Osteoblast (primary cell): ENCODE measurements around the gene EPB41. TPM values are rescaled to one million over a fixed set of nuclear protein-coding genes. Genes with fewer than 3 reads are reported as not detected.

Experiments used
- DNase-seq: peaks from one replicate; pipeline ENCODE4 v3.0.0; 2011; ENCODE audit warnings: low spot score, mixed read lengths; ENCODE audit not compliant: insufficient read length; ENCODE audit errors: missing footprints
- H2AFZ ChIP-seq: 2 replicates; pipeline ENCODE4 v1.6.0; 2011; ENCODE audit warnings: mild to moderate bottlenecking, low read length
- H3K27ac ChIP-seq: 2 replicates; pipeline ENCODE4 v1.5.1; 2011; ENCODE audit warnings: mild to moderate bottlenecking, low read depth, low read length, moderate library complexity
- H3K27me3 ChIP-seq: 2 replicates; pipeline ENCODE4 v1.6.0; 2012; ENCODE audit warnings: mild to moderate bottlenecking, control low read depth, inconsistent platforms, low read length, moderate library complexity; ENCODE audit not compliant: insufficient read depth
- H3K36me3 ChIP-seq: 2 replicates; pipeline ENCODE4 v1.5.1; 2011; ENCODE audit warnings: mild to moderate bottlenecking, low read length, control low read depth, moderate library complexity; ENCODE audit not compliant: insufficient read depth
- H3K4me1 ChIP-seq: 2 replicates; pipeline ENCODE4 v1.5.1; 2011; ENCODE audit warnings: mild to moderate bottlenecking, low read length, control low read depth, moderate library complexity; ENCODE audit not compliant: insufficient read depth
- H3K4me2 ChIP-seq: 2 replicates; pipeline ENCODE4 v1.6.0; 2011; ENCODE audit warnings: mild to moderate bottlenecking, low read length; ENCODE audit not compliant: insufficient read depth
- H3K4me3 ChIP-seq: fragments of 200-600 bp; sonication (generic); 3 replicates; pipeline ENCODE4 v1.5.1; 2012; ENCODE audit warnings: mild to moderate bottlenecking, low read length, inconsistent platforms; ENCODE audit not compliant: insufficient read depth
- H3K79me2 ChIP-seq: 2 replicates; pipeline ENCODE4 v1.6.0; 2012; ENCODE audit warnings: mild to moderate bottlenecking, low read length, control low read depth, inconsistent platforms; ENCODE audit not compliant: insufficient read depth
- H3K9me3 ChIP-seq: 2 replicates; pipeline ENCODE4 v1.5.1; 2011; ENCODE audit warnings: low read depth, low read length, control low read depth
- H4K20me1 ChIP-seq: 2 replicates; pipeline ENCODE4 v1.6.0; 2012; ENCODE audit warnings: mild to moderate bottlenecking, low read length, control low read depth; ENCODE audit not compliant: insufficient read depth
- total RNA-seq: library from RNA; depleted of rRNA; stranded (reverse); fragments of >200 nt; gene quantifications from 2 replicates; pipeline ENCODE4 v1.2.3, GENCODE V29; 2012
- TF ChIP-seq, protein P1 (sequence below): IDR thresholded peaks from 2 replicates; pipeline ENCODE4 v1.5.1; 2011; ENCODE audit warnings: mild to moderate bottlenecking, low read depth, low read length, moderate library complexity; ENCODE audit errors: extremely low read depth

Gene EPB41
- total RNA-seq, 1 donor: 20.6 TPM

DNA sequence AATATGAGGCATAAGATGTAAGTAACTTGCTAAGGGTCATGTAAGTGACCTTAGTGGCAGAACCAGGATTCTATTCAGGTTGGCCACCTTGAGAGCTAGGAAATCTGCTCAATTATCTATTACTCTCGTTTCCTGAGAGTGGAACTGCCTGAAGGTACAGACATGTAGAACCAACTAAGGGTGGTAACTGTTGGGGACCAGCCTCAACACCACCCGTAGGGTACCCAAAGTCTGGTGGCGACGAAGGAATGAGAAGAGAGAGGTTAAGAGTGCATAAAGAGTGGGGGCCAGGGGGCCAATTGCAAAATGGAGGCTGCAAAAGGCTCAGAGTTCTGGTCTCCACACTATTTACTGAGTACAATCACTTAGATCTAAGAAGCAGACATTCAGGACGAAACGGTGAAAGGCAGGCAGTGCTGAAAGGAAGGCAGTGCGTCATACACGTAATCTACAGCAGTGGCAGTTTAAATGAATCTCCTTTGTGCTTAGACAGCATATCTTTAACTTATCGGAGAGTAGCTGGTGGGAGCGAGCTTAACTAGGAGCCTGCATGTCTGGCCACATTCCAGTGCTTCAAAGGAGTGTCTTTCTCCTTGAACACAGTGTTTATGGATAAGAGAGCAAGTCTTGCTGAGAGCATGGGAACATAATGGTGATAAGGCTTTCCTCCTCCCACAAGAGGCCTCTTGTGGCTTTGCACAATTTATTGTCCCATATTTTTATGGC, 242.3 kb downstream of the EPB41 start:
- H2AFZ ChIP-seq: no peak overlapping the region
- no peak overlapping the region for H3K27ac ChIP-seq
- peaks cover 77% of the 10 kb centered on the region for H3K79me2 ChIP-seq
- peaks cover 90% of the 10 kb centered on the region for H3K36me3 ChIP-seq
- no peaks in the 10 kb centered on the region for H3K27me3 ChIP-seq
- peaks cover 23% of the 10 kb centered on the region for H4K20me1 ChIP-seq
- no peaks in the 10 kb centered on the region for H3K4me1 ChIP-seq
- H3K4me2 ChIP-seq: no peak overlapping the region
- TF ChIP-seq, protein P1, sequence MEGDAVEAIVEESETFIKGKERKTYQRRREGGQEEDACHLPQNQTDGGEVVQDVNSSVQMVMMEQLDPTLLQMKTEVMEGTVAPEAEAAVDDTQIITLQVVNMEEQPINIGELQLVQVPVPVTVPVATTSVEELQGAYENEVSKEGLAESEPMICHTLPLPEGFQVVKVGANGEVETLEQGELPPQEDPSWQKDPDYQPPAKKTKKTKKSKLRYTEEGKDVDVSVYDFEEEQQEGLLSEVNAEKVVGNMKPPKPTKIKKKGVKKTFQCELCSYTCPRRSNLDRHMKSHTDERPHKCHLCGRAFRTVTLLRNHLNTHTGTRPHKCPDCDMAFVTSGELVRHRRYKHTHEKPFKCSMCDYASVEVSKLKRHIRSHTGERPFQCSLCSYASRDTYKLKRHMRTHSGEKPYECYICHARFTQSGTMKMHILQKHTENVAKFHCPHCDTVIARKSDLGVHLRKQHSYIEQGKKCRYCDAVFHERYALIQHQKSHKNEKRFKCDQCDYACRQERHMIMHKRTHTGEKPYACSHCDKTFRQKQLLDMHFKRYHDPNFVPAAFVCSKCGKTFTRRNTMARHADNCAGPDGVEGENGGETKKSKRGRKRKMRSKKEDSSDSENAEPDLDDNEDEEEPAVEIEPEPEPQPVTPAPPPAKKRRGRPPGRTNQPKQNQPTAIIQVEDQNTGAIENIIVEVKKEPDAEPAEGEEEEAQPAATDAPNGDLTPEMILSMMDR: no peak
- no peaks in the 10 kb centered on the region for H3K9me3 ChIP-seq
- DNase-seq: no peak
- H3K4me3 ChIP-seq: no peak overlapping the region

DNA sequence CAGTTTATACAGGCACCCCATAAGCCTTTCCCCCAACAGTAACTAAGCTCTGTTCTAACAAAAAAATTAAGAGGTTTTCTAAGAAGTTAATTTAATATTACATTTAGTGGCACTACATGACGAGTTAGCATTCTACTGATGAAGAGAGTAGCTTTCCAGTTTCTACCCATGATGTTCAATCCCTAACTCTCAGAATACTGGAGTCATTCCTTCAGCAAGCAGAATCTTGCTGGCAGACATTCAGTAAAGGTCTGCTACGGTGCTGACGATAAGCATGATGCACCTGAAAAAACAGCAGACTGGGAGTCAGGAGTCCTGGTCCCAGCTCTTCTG, 242.9 kb downstream of the EPB41 start:
- H3K4me1 ChIP-seq: no peaks in the 10 kb centered on the region
- no peak overlapping the region for H3K4me3 ChIP-seq
- no peak for DNase-seq
- TF ChIP-seq, protein P1: no peak
- peaks cover 78% of the 10 kb centered on the region for H3K79me2 ChIP-seq
- no peak overlapping the region for H3K4me2 ChIP-seq
- H3K27ac ChIP-seq: no peak overlapping the region
- no peaks in the 10 kb centered on the region for H3K9me3 ChIP-seq
- H3K36me3 ChIP-seq: peaks cover 89% of the 10 kb centered on the region
- peaks cover 24% of the 10 kb centered on the region for H4K20me1 ChIP-seq
- no peaks in the 10 kb centered on the region for H3K27me3 ChIP-seq
- no peak overlapping the region for H2AFZ ChIP-seq

DNA sequence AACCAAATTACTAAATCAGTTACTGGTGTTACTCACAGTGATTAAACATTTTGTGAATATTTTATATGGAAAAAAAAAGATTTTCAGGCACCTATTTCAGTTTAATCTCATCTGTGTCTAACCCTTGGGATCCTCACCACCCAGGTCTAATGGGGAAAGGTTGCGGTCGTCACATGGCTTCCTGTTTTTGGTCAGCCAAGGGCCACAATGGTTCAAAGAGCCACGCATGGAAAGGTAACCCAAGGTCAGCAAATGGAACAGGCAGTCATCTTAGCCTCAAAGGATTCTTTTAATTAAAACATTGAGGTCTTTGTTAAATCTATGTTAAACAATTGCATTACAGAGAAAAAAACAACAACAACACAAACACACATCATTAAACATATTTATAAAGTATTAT, 245.4 kb downstream of the EPB41 start:
- H3K27ac ChIP-seq: no peak overlapping the region
- H3K4me2 ChIP-seq: no peak overlapping the region
- no peak overlapping the region for H3K4me3 ChIP-seq
- peaks cover 87% of the 10 kb centered on the region for H3K36me3 ChIP-seq
- TF ChIP-seq, protein P1: no peak
- H4K20me1 ChIP-seq: peaks cover 44% of the 10 kb centered on the region
- H3K27me3 ChIP-seq: no peaks in the 10 kb centered on the region
- H3K9me3 ChIP-seq: no peaks in the 10 kb centered on the region
- no peak for DNase-seq
- peaks cover 5% of the 10 kb centered on the region for H3K4me1 ChIP-seq
- no peak overlapping the region for H2AFZ ChIP-seq
- peaks cover 90% of the 10 kb centered on the region for H3K79me2 ChIP-seq

DNA sequence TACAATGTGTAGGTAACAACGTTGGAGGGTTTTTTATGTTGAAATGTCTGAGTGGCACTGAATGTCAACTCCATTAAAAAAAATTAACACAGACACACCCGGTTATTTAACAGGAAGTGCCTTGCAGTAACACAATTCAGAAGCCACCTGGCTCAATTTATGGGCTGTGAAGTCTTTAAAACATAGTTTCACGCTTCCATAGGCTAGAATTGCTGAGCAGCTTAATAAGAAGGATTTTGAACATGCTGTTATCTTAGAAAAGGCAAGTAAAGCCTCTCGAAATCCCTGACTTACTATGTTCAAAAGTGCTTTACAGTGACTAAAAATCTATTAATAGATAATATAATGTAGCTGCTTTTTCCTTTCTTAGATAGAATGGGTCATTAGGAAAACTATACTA, 247.7 kb downstream of the EPB41 start:
- Histone ChIP-seq H3K4me1 (peaks cover 19% of the 10 kb centered on the region), H2AFZ (no peak overlapping the region), H3K27me3 (no peaks in the 10 kb centered on the region), H3K27ac (peak overlapping the region; percentile 59), H3K36me3 (peaks cover 82% of the 10 kb centered on the region), H3K4me2 (no peak overlapping the region), H3K9me3 (no peaks in the 10 kb centered on the region), H3K79me2 (peaks cover 92% of the 10 kb centered on the region), H3K4me3 (no peak overlapping the region), H4K20me1 (peaks cover 57% of the 10 kb centered on the region)
- no peak for DNase-seq
- TF ChIP-seq, protein P1: no peak
